HepG2 (cell line): ENCODE measurements around the gene ENO1. TPM values are rescaled to one million over a fixed set of nuclear protein-coding genes. Genes with fewer than 3 reads are reported as not detected.

Experiments used
- CBFB ChIP-seq: sonication (generic); formaldehyde crosslinking; IDR thresholded peaks from 2 replicates; pipeline ENCODE4 v1.4.0; 2020; ENCODE audit warnings: missing genetic modification reagents
- CC2D1A ChIP-seq: sonication (generic); formaldehyde crosslinking; IDR thresholded peaks from 2 replicates; pipeline ENCODE4 v1.8.1; 2023; ENCODE audit warnings: mild to moderate bottlenecking, missing genetic modification reagents
- CHD4 ChIP-seq: fragments of 200-600 bp; sonication (generic); IDR thresholded peaks from 2 replicates; pipeline ENCODE4 v1.7.0; 2017; ENCODE audit warnings: mild to moderate bottlenecking, low read length, borderline replicate concordance
- HDAC2 ChIP-seq: sonication (generic); formaldehyde crosslinking; IDR thresholded peaks from 2 replicates; pipeline ENCODE4 v1.4.0; 2020; ENCODE audit warnings: missing genetic modification reagents
- HHEX ChIP-seq: IDR thresholded peaks from 2 replicates; pipeline ENCODE4 v1.6.1; 2016; ENCODE audit warnings: control low read depth
- HMG20B ChIP-seq: conservative IDR thresholded peaks from 2 replicates; pipeline ENCODE4 v1.6.1; 2016; ENCODE audit warnings: missing genetic modification reagents, missing compliant biosample characterization
- KMT2B ChIP-seq: IDR thresholded peaks from 2 replicates; pipeline ENCODE4 v1.6.1; 2016; ENCODE audit warnings: missing genetic modification reagents, missing compliant biosample characterization
- PHB2 ChIP-seq: fragments of 450-650 bp; IDR thresholded peaks from 2 replicates; pipeline ENCODE4 v1.6.1; 2018; ENCODE audit not compliant: partially characterized antibody
- PRDM4 ChIP-seq: sonication (generic); formaldehyde crosslinking; IDR thresholded peaks from 2 replicates; pipeline ENCODE4 v1.9.0; 2021; ENCODE audit warnings: missing genetic modification reagents, borderline replicate concordance
- REL ChIP-seq: sonication (generic); formaldehyde crosslinking; conservative IDR thresholded peaks from 2 replicates; pipeline ENCODE4 v1.8.0; 2022; ENCODE audit warnings: mild to moderate bottlenecking, missing genetic modification reagents, moderate library complexity
- RFX5 ChIP-seq: IDR thresholded peaks from 2 replicates; pipeline ENCODE4 v1.6.1; 2011; ENCODE audit warnings: low read depth, low read length, improper control_type of control experiment
- SMYD3 ChIP-seq: sonication (generic); formaldehyde crosslinking; IDR thresholded peaks from 2 replicates; pipeline ENCODE4 v1.8.1; 2023; ENCODE audit warnings: mild to moderate bottlenecking, missing genetic modification reagents
- SP1 ChIP-seq, 2 experiments: fragments of 450-650 bp in 1 of 2; sonication (generic) in 1 of 2; formaldehyde crosslinking in 1 of 2; IDR thresholded peaks; 2 replicates each; pipeline versions ENCODE4 v1.4.0 to v1.6.1; 2016 to 2020; ENCODE audit warnings: missing genetic modification reagents in 1 of 2
- THYN1 ChIP-seq: sonication (generic); formaldehyde crosslinking; IDR thresholded peaks from 2 replicates; pipeline ENCODE4 v1.8.1; 2023; ENCODE audit warnings: low read depth, mild to moderate bottlenecking, moderate library complexity, missing genetic modification reagents, borderline replicate concordance
- ZBTB21 ChIP-seq: sonication (generic); formaldehyde crosslinking; IDR thresholded peaks from 2 replicates; pipeline ENCODE4 v1.4.0; 2020; ENCODE audit warnings: missing genetic modification reagents
- ZGPAT ChIP-seq: IDR thresholded peaks from 2 replicates; pipeline ENCODE4 v1.6.1; 2016; ENCODE audit warnings: mild to moderate bottlenecking
- ZNF124 ChIP-seq: sonication (generic); formaldehyde crosslinking; IDR thresholded peaks from 2 replicates; pipeline ENCODE4 v1.4.0; 2020; ENCODE audit warnings: missing genetic modification reagents
- ZNF136 ChIP-seq: sonication (generic); formaldehyde crosslinking; IDR thresholded peaks from 2 replicates; pipeline ENCODE4 v1.8.1; 2022; ENCODE audit warnings: low read depth, mild to moderate bottlenecking, moderate library complexity, missing genetic modification reagents
- ZNF772 ChIP-seq: sonication (generic); formaldehyde crosslinking; IDR thresholded peaks from 2 replicates; pipeline ENCODE4 v1.5.0; 2020; ENCODE audit warnings: mild to moderate bottlenecking, missing genetic modification reagents
- polyA plus RNA-seq, 8 experiments: library from polyadenylated mRNA; depleted of rRNA in 3 of 8; stranded (reverse) in 7 of 8; unstranded in 1 of 8; fragments of >200 nt; fragmentation: Illumina TruSeq in 4 of 8; extraction: Trizol in 4 of 8; gene quantifications; 2 replicates each; pipeline versions ENCODE4 v1.2.1 to v1.2.3, GENCODE V29; 2011 to 2016; ENCODE audit warnings: low read depth in 4 of 8, missing spikeins in 1 of 8, mixed read lengths in 1 of 8; ENCODE audit not compliant: insufficient read depth in 1 of 8
- total RNA-seq, 5 experiments: library from RNA; depleted of rRNA; stranded (reverse); fragments of >200 nt; fragmentation: Illumina TruSeq; extraction: Trizol; gene quantifications; 2 replicates each; pipeline ENCODE4 v1.2.3, GENCODE V29; 2016; ENCODE audit warnings: low read depth in 1 of 5
- TF ChIP-seq, protein P1 (sequence below): sonication (generic); formaldehyde crosslinking; IDR thresholded peaks from 2 replicates; pipeline ENCODE4 v1.4.0; 2020; ENCODE audit warnings: low read depth, mild to moderate bottlenecking, missing genetic modification reagents
- TF ChIP-seq, protein P2 (sequence below): sonication (generic); formaldehyde crosslinking; IDR thresholded peaks from 2 replicates; pipeline ENCODE4 v1.4.0; 2020; ENCODE audit warnings: missing genetic modification reagents, borderline replicate concordance
- TF ChIP-seq, protein P3 (sequence below): sonication (generic); formaldehyde crosslinking; IDR thresholded peaks from 2 replicates; pipeline ENCODE4 v1.8.0; 2022; ENCODE audit warnings: mild to moderate bottlenecking, missing genetic modification reagents, borderline replicate concordance

ENO1 gene
- total and polyA plus RNA-seq, 2 of the 13 experiments (the other 11 are each of a cell fraction or from before 2014, with no cell fraction given): 1,559 to 3,103 TPM

DNA sequence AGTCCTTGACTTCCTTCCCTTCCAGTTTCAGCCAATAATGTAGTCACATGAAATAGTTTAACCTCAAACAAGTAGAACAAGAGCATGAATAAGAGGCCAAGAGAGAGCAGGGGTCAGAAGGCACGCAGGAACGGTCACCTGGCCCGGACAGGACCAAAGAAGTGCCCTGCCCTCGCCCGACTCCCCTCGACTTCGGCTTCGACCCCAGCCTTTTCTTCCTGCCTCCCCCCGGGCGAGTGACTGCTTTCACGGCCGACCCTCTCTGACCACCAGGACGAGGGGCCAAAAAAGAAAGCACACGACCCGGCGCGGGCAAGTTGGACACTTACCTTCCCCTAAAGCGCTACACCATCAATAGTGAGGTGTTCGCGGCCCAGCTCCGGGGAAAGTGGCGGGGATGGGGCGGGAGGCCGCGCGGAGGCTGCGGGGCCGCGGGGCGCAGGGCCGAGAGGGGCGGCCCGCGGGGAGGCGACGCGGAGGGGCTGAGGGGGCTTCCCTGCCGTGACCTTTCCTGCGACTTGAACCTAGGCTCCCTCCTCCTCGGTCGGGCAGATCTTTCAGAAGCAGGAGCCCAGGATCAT lies 61.6 kb downstream of the ENO1 start (continued):
- TF ChIP-seq HMG20B (CRISPR knock-in tag) (0 out of 2 replicates have a peak, but pooled peaks have one; percentile 9), PHB2 (no peak), CHD4 (no peak), HHEX (CRISPR knock-in tag) (no peak), REL (CRISPR knock-in tag) (no peak), ZNF136 (CRISPR knock-in tag) (no peak), HDAC2 (0 out of 2 replicates have a peak, but pooled peaks have one; percentile 26), PRDM4 (CRISPR knock-in tag) (no peak), CBFB (CRISPR knock-in tag) (no peak), THYN1 (CRISPR knock-in tag) (no peak), SMYD3 (CRISPR knock-in tag) (no peak), ZNF772 (CRISPR knock-in tag) (no peak), CC2D1A (no peak), SP1 (IDR thresholded peaks at IDR 0.05) (no peak), SP1 (CRISPR knock-in tag; IDR thresholded peaks at IDR 0.05) (no peak), ZBTB21 (no peak), ZGPAT (no peak), RFX5 (no peak), KMT2B (CRISPR knock-in tag) (peak; percentile 8; the same call in 1 of the 2 replicates), ZNF124 (CRISPR knock-in tag) (no peak)
- TF ChIP-seq, protein P1, sequence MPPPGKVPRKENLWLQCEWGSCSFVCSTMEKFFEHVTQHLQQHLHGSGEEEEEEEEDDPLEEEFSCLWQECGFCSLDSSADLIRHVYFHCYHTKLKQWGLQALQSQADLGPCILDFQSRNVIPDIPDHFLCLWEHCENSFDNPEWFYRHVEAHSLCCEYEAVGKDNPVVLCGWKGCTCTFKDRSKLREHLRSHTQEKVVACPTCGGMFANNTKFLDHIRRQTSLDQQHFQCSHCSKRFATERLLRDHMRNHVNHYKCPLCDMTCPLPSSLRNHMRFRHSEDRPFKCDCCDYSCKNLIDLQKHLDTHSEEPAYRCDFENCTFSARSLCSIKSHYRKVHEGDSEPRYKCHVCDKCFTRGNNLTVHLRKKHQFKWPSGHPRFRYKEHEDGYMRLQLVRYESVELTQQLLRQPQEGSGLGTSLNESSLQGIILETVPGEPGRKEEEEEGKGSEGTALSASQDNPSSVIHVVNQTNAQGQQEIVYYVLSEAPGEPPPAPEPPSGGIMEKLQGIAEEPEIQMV (CRISPR knock-in tag): no peak
- TF ChIP-seq, protein P2, sequence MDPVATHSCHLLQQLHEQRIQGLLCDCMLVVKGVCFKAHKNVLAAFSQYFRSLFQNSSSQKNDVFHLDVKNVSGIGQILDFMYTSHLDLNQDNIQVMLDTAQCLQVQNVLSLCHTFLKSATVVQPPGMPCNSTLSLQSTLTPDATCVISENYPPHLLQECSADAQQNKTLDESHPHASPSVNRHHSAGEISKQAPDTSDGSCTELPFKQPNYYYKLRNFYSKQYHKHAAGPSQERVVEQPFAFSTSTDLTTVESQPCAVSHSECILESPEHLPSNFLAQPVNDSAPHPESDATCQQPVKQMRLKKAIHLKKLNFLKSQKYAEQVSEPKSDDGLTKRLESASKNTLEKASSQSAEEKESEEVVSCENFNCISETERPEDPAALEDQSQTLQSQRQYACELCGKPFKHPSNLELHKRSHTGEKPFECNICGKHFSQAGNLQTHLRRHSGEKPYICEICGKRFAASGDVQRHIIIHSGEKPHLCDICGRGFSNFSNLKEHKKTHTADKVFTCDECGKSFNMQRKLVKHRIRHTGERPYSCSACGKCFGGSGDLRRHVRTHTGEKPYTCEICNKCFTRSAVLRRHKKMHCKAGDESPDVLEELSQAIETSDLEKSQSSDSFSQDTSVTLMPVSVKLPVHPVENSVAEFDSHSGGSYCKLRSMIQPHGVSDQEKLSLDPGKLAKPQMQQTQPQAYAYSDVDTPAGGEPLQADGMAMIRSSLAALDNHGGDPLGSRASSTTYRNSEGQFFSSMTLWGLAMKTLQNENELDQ: no peak
- TF ChIP-seq, protein P3, sequence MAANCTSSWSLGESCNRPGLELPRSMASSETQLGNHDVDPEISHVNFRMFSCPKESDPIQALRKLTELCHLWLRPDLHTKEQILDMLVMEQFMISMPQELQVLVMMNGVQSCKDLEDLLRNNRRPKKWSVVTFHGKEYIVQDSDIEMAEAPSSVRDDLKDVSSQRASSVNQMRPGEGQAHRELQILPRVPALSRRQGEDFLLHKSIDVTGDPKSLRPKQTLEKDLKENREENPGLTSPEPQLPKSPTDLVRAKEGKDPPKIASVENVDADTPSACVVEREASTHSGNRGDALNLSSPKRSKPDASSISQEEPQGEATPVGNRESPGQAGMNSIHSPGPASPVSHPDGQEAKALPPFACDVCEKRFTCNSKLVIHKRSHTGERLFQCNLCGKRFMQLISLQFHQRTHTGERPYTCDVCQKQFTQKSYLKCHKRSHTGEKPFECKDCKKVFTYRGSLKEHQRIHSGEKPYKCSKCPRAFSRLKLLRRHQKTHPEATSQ (CRISPR knock-in tag): no peak
